Kidney (tissue), 14 donors: ENCODE data around the gene CTTNBP2NL. TPM values are rescaled to one million over a fixed set of nuclear protein-coding genes. Genes with fewer than 3 reads are reported as not detected.

Experiments
- DNase-seq, 5 donors: peaks; one replicate each; pipeline ENCODE4 v3.0.0-alpha.2; 2013 to 2020
- FAIRE-seq: peaks from 2 replicates; lab custom pipeline; 2012; peaks lifted over from hg19 to GRCh38; lab: Jason Lieb, UNC
- H3K27ac ChIP-seq, 2 donors: one replicate each; pipeline ENCODE4 v1.7.0; 2013; ENCODE audit warnings: low read depth in 2 of 2, low read length in 2 of 2, inconsistent platforms in 1 of 2
- H3K27me3 ChIP-seq: one replicate; pipeline ENCODE4 v1.7.1; 2013; ENCODE audit warnings: low read length, inconsistent platforms; ENCODE audit not compliant: control insufficient read depth, insufficient read depth
- H3K36me3 ChIP-seq, 3 donors: one replicate each; pipeline versions ENCODE4 v1.7.0 to v1.7.1; 2013; ENCODE audit warnings: low read length in 3 of 3, control low read depth in 1 of 3, inconsistent platforms in 1 of 3; ENCODE audit not compliant: insufficient read depth in 3 of 3, control insufficient read depth in 2 of 3
- H3K4me1 ChIP-seq, 3 donors: one replicate each; pipeline versions ENCODE4 v1.7.0 to v1.7.1; 2013; ENCODE audit warnings: low read length in 3 of 3, inconsistent platforms in 1 of 3, low read depth in 1 of 3; ENCODE audit not compliant: control insufficient read depth in 2 of 3, insufficient read depth in 2 of 3
- H3K4me3 ChIP-seq, 3 donors: one replicate each; pipeline versions ENCODE4 v1.7.0 to v1.8.1; 2013; ENCODE audit warnings: low read length in 3 of 3, control low read depth in 1 of 3, inconsistent platforms in 1 of 3
- H3K9ac ChIP-seq, 3 donors: one replicate each; pipeline versions ENCODE4 v1.7.0 to v1.7.1; 2013; ENCODE audit warnings: low read length in 3 of 3, control low read depth in 1 of 3, inconsistent platforms in 1 of 3
- H3K9me3 ChIP-seq, 3 donors: one replicate each; pipeline versions ENCODE4 v1.7.0 to v1.7.1; 2013; ENCODE audit warnings: low read length in 3 of 3, control low read depth in 1 of 3, inconsistent platforms in 1 of 3; ENCODE audit not compliant: control insufficient read depth in 2 of 3, insufficient read depth in 1 of 3
- intact Hi-C: fragments of 100-400 bp; cut with DNase I; formaldehyde crosslinking; loops from one replicate; pipeline ENCODE4 v1.11.1; 2022
- microRNA-seq: library from miRNA; unstranded; fragments of <30 nt; microRNA quantifications from one replicate; pipeline ENCODE4 v1.2.0, GENCODE V29; 2020
- polyA plus RNA-seq: library from polyadenylated mRNA; stranded (reverse); fragments of 350-450 nt; fragmentation: Illumina TruSeq; extraction: RNeasy Lipid Tissue Mini Kit (QIAGEN cat#74804); gene quantifications from one replicate; pipeline ENCODE4 v1.2.3, GENCODE V29; 2014; ENCODE audit warnings: low read depth, low replicate concordance; ENCODE audit not compliant: insufficient read depth
- total RNA-seq: library from RNA; stranded (reverse); fragmentation: NEBNext Ultra II Directional; extraction: Animal tissue kit (Norgen Biotek cat#: 25700); gene quantifications from one replicate; pipeline ENCODE4 v1.2.1, GENCODE V29; 2021
- TF ChIP-seq, protein P1 (sequence below): IDR thresholded peaks from 3 replicates; pipeline ENCODE4 v1.5.1; 2012; ENCODE audit warnings: mild to moderate bottlenecking, moderate library complexity, borderline replicate concordance; ENCODE audit not compliant: insufficient read depth; ENCODE audit errors: extremely low read depth
- donor health status: control.
- donor health status: control.
- donor health status: control.
- donor health status: control.
- donor health status: control.
- donor health status: DM: yes; HTN: yes; CAD: no.
- donor health status: Normal renal cell carcinoma (clear cell type).

Gene CTTNBP2NL
- total and polyA plus RNA-seq, 2 donors from 2014 or later, result 6.7 to 65.4 TPM

DNA sequence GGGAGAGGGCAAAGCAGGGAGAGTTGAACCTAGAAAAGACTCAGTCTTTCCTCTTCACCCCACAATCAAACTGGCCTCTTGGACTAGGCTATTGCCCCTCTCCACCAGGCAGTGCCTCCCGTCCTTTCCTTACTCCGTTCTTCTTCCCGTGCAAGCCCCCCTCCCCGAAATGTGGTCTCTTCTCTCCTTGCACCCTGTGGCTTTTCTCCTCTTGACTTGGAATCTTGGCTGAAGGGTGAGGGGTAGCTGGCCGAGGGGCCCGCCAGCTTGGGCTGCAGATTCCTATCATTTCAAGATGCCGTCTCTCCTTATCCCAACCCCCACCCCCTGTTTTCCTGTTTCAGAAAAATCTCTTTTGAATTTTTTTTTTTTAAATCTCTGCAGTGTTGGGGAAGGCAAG is 114.3 kb downstream of the CTTNBP2NL start:
- Histone ChIP-seq H3K9ac (no peak overlapping the region), H3K4me1 (peaks cover 0 to 4% (median 0%) of the 10 kb centered on the region in 3 donors), H3K36me3 (no peaks in the 10 kb centered on the region), H3K4me3 (no peak overlapping the region), H3K27ac (no peak overlapping the region), H3K9me3 (no peaks in the 10 kb centered on the region), H3K27me3 (peaks cover 8% of the 10 kb centered on the region)
- no peak for FAIRE-seq
- DNase-seq, result no peak
- TF ChIP-seq, protein P1, sequence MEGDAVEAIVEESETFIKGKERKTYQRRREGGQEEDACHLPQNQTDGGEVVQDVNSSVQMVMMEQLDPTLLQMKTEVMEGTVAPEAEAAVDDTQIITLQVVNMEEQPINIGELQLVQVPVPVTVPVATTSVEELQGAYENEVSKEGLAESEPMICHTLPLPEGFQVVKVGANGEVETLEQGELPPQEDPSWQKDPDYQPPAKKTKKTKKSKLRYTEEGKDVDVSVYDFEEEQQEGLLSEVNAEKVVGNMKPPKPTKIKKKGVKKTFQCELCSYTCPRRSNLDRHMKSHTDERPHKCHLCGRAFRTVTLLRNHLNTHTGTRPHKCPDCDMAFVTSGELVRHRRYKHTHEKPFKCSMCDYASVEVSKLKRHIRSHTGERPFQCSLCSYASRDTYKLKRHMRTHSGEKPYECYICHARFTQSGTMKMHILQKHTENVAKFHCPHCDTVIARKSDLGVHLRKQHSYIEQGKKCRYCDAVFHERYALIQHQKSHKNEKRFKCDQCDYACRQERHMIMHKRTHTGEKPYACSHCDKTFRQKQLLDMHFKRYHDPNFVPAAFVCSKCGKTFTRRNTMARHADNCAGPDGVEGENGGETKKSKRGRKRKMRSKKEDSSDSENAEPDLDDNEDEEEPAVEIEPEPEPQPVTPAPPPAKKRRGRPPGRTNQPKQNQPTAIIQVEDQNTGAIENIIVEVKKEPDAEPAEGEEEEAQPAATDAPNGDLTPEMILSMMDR, result no peak
- intact Hi-C loops, result no loop called here

Small RNA genes within 50 kb of the gene (microRNA-seq; reads per million reads assigned to microRNA genes)
- gene MIR4256, result not detected

Other genes starting within 250 kb of the CTTNBP2NL start
- gene WNT2B, start 112.8 kb downstream of the CTTNBP2NL start, total RNA-seq, result 4.7 TPM
- gene WNT2B, start 112.8 kb downstream of the CTTNBP2NL start, polyA plus RNA-seq, result 0.75 TPM
- gene ST7L, start 222.9 kb downstream of the CTTNBP2NL start, total RNA-seq, result 20.6 TPM
- gene ST7L, start 222.9 kb downstream of the CTTNBP2NL start, polyA plus RNA-seq, result 12.9 TPM
- gene CAPZA1, start 223.6 kb downstream of the CTTNBP2NL start, total RNA-seq, result 98.7 TPM
- gene CAPZA1, start 223.6 kb downstream of the CTTNBP2NL start, polyA plus RNA-seq, result 40.3 TPM